Breast epithelium (tissue), 3 donors: ENCODE results near the gene PROSER3.

Source experiments
- CTCF ChIP-seq, 3 donors: fragments of 450-650 bp; IDR thresholded peaks; one replicate each; pipeline ENCODE4 v1.5.1; 2016 to 2017; ENCODE audit warnings: antibody characterized with exemption in 3 of 3, mild to moderate bottlenecking in 3 of 3, moderate library complexity in 3 of 3
- POLR2A ChIP-seq: fragments of 450-650 bp; IDR thresholded peaks from one replicate; pipeline ENCODE4 v1.6.1; 2016; ENCODE audit warnings: antibody characterized with exemption, mild to moderate bottlenecking, moderate library complexity
- POLR2AphosphoS5 ChIP-seq, 3 donors: sonication (generic); formaldehyde crosslinking; IDR thresholded peaks; one replicate each; pipeline ENCODE4 v1.6.1; 2017; ENCODE audit warnings: antibody characterized with exemption in 3 of 3

GRCh38 chr19:35722897-35723296, 35.1 kb upstream of the PROSER3 start:
- TF ChIP-seq POLR2AphosphoS5 (IDR thresholded peaks at IDR 0.05) (no peak), CTCF (IDR thresholded peaks at IDR 0.05) (no peak), POLR2A (no peak)
